HG02759 (cell line): ENCODE measurements around the gene ROMO1.
"Not testable (repeated sequence)": the region's sequence is repeated elsewhere in the genome, so short reads cannot be mapped to it uniquely, and the experiment has no call there.

ENCODE experiments used
- ATAC-seq: cut with Tn5 transposase; IDR thresholded peaks from one replicate; pipeline ENCODE4 v1.9.1; 2021; ENCODE audit warnings: mild to moderate bottlenecking, moderate library complexity; ENCODE audit not compliant: unreplicated experiment

Gene ROMO1

DNA sequence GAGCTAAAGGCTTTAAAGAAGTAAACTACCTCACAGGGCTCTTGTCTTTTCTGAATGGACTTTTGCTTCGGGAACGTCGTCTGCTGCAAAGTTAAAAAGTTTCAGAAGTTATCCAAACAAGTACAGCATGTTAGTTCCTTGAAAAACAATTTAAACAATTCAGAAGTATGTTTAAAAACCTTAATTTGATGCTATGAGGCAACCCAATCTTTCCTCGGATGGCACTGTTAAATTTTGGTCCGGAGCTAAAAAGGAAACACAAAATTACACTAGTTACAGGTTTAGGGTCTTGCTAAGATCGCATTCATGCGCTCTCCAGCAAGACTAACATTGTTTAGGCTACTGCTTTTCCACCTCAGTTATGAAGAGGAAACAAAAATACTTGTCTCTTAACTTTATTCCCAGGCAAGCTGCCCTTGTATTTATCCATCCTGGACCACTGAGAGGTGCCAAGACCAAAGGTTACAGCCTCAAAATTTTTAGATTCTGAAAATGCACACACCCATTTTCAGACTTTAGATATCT, 30.1 kb downstream of the ROMO1 start:
- no peak for ATAC-seq

DNA sequence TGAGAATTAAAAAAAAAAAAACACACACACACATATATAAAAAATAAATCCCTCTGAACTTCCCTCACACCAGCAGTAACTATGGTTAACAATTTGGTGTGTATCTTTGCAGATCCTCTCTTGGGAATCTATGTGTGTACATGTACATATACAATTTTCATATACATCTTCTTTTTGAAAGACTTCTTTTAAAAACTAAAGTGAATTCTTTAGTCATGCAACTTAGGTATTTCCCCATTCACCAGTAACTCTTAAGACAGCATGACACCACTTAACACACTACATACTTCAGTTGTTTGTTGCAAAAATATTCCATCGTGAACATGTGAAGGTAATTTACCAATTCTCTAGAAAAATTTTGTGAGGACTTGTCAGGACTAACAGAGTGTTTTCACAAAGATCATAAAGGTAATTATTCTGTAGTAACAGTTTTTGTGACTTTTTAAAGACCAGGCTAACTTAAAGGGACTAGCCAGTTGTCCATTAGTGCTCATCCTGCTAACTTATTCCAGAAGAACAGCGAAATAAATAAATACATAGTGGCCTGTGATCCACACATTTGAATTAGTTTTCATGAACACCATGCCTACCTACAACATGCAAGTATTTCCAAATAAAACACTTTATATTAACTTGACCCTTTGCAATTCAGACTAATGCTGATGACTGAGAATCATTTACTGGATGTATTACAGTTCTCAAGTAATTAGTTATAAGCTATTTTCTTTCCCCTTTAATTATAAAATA, 30.8 kb downstream of the ROMO1 start:
- ATAC-seq: no peak

DNA sequence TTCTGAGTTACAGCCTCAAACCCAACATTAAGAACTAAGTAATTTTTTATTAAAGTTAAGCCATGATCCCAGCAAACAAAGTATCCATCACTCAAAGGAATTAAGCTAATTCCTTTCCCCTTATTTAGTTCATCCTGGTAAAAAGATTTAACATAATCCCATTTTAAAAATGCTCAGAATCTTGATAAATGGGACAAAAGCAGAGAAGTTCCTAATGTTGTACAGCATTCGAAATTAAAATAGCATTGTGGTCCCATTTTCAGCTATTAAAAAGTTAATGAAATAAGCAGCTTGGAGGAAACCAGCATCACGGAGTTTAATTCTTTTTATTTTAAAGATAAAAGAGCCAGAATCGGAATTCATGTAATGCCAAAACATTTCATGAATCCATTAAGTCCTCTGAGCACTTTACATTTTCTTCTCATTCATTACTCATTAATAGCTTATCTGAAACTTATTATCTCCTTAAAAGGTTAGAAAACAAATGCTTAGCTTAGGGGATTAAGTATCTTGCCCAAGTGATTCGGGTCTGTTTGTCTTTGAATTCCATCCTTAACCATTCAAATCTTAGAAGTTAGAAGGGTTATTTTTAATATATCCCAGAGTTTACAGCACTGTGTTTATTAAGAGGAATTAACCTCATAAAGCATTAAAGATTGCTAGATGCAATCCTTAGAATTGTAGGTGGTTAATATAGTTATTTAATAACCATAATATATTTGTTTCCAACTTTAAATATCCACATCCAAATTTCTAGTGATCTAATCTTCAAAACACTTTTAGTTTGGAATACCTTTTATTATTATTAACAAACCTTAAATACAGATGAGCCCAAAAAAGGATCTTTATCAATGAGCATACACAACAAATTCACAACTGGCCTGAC, 31.6 kb downstream of the ROMO1 start:
- no peak for ATAC-seq

DNA sequence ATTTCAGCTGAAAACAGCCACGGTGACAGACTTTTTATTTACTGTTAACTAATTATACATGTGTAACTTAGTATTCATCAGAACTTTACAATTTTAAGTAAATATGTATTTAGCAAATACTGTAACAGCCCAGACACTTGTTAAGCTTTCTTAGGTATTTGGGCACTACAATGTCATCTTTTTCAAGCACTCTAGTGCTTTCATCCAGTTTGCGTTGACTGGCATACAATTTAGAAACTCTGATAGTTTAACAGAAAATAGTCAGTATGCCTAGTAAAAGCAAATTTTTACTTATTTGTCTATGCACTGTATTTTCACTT, 32.2 kb downstream of the ROMO1 start:
- ATAC-seq: no peak

DNA sequence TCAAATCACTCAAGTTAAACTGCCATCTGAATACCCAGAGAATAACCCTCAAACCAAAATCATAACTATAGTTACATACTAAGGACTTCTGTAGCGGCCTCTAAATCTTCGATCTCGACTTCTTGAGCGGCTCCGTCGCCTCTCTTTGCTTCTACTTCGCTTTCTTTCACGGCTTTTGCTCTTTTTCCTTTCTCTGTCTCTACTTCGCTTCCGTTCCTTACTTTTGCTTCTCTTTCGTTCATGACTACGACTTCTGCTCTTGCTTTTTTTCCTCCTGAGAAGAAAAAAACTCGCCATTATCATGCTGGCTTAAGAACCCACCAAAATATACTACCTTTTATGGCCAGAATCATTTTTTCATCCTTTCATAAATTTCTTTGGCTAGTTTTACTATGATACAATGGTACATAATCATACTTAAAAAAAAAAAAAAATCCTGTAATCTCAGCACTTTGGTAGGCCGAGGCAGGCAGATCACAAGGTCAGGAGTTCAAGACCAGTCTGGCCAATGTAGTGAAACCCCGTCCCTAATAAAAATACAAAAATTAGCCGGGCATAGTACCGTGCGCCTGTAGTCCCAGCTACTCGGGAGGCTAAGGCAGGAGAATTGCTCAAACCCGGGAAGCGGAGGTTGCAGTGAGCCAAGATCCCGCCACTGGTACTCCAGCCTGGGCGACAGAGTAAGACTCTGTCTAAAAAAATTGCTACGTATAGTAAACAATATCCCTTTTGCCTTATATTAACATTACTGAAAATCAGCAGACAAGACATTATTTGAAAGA, 32.8 kb downstream of the ROMO1 start:
- ATAC-seq: no peak

DNA sequence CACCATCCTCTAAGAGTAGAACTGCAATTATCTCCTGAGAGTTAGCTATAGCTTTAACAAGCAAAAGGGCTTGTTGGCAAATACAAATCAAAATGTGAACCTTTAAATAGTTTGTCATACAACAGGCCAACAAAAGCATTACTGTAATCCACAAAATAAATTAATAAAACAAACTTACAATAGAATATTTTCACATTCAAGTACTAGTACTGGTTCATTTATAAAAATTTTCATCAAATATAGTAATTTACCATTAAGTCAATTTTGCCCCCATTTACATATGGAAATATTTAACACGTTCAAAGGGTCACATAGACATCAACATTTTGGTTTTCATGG, 33.4 kb downstream of the ROMO1 start:
- ATAC-seq: no peak

DNA sequence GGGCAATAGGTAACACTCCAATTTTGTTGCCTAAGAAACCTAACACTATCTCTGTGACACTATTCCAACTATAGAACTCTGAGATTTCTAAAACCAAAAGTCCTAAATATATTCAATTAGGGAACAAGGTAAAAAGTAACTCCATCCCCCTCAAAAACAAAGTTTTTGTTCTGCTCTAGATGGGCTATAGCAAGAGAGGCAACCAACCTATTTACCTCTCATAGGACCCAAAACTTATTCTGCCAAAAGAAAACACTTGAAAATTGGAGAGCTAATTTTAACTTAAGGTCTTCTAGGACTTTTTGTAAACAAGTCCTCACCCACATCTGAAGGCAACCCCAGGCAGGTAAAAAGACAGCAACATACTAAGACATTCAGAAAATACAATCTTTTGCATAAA, 35.2 kb downstream of the ROMO1 start:
- no peak for ATAC-seq

DNA sequence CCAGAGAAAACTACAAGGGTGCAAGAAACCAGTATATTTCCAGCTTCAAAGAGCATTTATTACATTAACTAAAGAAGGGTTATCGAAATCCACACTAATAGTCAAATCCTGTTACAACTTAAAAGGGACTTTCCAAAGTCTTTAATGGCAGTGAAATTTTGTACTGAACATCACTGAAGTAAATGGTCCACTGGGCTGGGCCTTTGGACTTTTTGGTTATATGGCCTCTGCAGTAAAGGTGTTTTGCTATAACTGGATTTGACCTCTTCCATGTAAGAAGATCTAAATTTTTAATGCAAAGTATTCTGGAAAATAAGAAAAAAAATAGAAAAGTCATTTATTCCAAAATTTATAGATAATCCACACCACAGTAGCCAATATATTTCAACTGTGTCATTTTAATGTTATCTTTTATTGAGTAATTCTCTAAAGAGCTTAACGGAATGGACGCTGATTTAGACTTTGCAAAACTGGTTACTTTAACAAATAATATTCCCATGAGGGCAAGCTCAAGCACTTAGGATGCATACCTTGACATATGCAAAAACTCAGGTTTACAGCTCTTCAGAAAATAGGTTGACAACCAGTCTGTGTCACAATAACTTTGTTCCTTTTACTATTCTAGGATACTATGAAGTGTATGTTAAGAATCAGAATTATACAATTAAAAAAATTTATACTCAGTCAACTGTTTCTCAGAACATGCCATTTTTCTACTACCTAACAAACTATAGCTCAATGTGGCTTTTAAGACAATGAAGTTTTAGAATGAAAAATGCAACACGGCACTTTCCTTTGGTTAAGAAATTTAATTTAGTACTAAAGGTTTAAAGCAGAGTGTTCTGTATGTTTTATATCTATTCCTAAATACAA, 35.8 kb downstream of the ROMO1 start:
- ATAC-seq: no peak

DNA sequence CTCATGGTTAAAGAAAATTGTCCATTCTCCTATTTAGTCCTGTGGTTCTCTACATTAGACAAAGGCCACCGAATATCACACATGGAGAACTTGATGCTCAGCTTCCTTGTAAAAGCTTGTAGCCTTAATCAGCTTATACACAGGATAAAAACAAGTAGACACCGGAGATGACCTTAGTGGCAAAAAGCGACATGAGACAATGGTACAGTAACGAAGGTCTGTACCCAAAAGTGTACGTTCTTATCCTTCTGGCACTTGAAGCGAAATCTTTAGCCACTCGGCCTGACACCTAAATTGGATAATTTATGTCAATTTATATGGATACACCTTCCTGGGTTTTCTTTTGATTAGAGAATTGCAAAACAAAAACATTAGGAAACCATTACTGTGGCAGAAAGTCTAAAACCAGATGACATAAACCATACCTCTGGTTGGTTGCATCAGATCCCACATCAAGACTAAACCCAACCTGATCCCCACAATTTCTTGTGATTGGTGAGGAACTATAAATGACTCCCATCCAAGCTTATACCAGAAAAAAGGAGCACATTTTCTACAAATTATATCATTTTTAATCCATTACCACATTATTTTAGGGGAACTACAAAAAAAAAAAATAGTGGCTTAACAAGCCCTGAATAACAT, 36.7 kb downstream of the ROMO1 start:
- ATAC-seq: no peak

DNA sequence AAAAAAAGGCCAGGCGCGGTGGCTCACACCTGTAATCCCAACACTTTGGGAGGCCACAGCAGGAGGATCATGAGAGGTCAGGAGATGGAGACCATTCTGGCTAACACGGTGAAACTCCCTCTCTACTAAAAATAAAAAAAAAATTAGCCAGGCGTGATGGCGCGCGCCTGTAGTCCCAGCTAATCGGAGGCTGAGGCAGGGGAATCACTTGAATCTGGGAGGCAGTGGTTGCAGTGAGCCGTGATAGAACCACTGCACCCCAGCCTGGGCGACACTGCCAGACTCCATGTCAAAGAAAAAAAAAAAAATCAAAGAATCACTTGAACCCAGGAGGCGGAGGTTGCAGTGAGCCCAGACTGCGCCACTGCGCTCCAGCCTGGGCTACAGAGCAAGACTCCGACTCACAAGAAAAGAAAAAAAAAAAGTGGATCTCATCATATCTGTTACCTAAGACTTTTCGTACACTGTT, 38.7 kb downstream of the ROMO1 start:
- ATAC-seq: no peak

DNA sequence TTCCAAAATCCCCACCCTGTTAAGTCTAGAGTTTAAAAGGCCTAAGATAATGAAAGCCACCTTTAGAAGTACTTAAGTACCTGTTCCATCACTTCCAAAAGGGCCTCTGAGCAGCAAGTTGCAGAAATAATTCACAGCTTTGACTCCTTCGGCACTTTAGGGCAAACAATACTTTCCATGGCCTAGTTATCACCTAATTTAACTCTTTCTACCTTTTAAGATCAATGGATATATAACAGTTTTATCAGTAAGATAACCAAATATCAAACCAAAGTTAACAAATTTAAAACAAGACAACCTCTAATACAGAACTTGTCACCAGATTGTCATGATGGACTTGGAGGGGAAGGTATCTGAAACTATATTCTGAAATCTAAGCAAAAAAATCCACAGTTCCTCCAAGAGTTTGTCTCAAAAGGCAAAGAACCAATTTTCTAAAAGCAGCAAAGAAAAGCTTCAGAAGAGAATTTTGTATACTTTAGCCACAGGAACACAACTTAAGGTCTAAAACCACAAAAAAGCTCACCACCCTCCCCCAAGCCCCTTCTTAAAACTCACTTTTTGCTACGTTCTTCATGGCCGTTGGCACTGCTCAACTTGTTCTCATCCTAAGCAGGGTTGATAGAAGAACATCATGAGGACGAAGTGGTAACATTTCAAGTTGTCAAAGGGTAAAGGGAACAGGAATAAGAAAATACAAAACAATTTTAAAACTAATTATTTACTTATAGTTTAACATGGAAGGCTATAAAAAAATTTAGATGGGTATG, 39.4 kb downstream of the ROMO1 start:
- ATAC-seq: no peak

DNA sequence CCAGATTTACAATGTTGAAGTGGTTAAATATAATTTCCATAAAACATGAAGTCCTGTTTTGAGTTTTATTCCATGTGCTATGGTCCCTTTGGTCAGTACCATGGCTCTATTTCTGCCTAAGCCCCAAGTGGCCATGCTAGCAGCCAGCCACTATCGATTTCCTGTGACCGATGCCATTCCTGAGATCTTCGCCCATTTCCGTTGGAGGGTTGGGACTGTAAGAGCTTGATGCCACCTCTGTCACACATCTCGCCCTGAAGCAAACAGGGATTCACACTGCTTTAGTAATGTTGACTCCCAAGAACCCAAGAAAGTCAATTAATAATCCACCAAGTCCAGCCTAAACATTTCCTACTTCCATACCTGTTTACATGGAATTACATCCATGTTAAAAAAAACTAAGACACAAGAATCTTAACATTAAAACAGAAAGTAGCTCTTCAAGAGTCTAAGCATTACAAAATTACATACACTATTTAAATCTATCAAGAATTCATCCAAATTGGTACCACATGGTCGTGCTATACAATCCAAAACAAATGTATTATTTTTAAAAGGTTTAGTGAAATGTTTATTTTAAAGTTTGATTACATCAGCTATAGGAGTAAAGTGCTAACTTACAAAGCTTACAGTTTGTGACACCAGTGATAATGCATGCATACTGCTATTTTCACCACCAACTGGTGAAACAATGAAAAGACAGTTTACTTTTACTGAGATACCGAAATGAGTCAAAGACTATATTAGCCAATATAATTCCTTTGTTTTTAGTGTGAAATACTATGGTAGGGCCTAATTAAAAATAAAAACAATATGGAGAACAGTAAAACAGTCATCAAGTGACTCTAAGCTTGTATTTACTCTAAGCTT, 40.3 kb downstream of the ROMO1 start:
- ATAC-seq: no peak

DNA sequence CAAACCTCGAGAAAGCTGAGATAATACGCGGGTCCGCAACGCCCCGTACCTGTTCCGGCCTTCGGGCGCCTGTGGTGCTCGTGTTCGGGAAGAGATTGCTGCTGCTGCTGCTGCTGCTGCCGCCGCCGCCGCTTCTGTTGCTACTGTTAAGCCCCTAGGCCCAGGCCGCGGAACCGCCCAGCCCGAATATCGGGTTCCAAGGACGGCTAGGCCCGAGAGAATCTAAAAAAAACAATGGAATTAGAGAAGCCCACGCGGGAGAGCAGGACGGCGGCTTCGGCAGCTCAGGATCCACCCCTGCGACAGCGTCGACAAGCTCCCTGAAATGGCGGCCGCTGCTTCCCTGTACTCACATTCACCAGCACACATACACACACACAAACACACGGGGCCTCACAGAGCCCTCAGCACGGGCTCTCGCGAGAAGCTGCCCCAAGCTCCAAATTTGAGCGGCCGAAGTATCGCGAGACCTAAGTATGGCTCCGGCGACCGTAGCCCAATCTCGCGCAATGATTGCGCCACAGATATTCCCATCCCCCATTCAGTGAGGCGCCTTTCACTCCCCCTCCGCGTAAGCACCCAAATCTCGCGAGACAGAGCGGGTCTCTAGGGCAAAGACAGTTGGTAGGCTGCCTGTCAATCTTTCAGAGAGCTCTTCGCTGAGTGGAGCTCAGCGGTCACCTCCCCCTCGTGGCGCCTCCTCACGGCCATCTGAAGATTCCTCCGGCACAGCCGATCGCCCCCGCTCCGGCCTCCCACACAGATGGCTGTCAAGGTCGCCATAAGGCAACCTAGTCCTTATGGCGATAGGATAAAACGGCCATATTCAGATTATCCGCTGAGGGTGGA, 42.9 kb downstream of the ROMO1 start, which contains the start of gene RBM39:
RBM39 (minus strand) TSS at position 369 of the 849 bp plus-strand sequence. CDS start 1,386 bp downstream, outside the sequence.
- ATAC-seq: peak; percentile 90

DNA sequence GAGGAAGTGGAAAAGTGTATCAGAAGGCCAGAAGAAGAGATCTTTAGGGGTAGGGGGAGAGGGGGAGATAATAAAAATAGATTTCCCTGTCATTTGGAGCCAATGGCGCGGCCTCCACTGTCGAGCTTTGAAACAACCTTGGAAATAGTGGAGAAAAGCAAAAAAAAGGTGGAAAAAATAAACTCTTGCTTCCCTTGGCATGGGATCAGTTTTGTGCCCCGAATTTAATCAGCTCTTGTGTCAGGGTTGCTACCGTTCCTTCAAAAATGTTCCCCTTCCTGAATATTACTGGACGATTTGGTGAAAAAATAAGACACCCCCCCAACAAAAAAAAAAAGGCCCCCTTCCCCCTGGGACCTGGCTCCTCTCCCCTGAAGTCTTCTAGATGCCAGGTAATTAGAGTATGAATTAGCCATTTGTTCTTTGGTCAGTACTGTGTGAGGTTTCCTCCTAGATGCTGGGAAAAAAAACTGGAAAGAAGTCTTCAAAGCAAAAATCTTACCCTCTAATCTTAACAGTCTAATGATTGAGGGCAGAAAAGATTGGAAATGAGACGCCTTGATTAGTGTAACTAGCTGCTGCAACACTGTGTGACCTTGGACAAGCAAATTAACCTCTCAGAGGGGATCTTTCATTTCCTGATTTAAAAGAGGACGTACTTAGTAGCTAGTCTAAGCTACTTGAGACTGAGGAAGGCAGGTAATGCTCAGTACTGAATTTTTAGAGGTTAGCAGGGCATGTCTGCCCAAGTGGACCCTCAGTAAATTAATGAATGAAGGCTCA, 43.7 kb downstream of the ROMO1 start:
- peak; percentile 25 for ATAC-seq

DNA sequence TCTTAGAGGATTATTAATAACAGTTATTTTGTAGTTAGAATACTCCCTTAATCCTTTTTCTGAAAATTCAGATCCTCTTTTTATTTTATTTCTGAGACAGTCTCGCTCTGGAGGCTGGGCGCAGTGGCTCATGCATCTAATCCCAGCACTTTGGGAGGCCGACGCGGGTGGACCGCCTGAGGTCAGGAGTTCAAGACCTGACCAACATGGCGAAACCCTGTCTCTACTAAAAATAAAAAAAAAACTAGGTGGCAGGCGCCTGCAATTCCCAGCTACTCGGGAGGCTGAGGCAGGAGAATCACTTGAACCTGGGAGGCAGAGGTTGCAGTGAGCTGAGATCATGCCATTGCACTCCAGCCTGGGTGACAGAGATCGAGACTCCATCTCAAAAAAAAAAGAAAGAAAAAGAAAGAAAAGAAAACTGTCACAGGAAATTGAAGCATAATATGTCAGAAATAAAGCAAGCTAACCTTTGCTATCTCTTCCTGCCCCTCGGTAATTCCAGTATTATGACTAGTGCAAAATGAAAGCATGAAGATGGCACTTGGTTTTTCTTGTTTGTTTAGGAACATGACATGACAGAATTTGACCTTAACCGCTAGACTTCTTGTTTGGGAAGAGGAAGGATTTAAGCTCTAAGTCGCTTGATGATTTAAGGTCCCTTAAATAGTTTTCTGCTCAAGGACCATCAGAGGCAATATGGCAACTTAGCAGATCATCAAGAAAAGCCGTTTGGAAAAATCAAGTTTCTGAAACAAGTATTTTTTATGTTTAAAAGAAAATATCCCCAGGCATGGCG, 44.7 kb downstream of the ROMO1 start:
- ATAC-seq: no peak

DNA sequence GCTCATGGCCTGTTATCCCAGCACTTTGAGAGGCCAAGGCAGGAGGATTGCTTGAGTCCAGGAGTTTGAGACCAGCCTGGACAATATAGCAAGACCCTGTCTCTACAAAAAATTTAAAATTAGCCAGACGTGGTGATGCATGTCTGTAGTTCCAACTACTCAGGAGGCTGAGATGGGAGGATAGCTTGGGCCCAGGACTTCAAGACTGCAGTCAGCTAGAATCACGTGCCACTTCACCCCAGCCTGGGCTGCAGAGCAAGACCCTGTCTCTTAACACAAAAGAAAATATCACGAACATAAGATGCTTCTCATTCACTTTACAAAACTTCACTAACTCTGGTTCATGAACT, 45.3 kb downstream of the ROMO1 start:
- ATAC-seq: not testable (repeated sequence)
